GM18517 (cell line): Measurements from ENCODE around the gene MICU1.
"Not testable (repeated sequence)": the region's sequence is repeated elsewhere in the genome, so short reads cannot be mapped to it uniquely, and the experiment has no call there.

Experiments used
- ATAC-seq: cut with Tn5 transposase; IDR thresholded peaks from one replicate; pipeline ENCODE4 v1.9.1; 2021; ENCODE audit warnings: mild to moderate bottlenecking, moderate library complexity; ENCODE audit not compliant: unreplicated experiment

MICU1 gene

DNA sequence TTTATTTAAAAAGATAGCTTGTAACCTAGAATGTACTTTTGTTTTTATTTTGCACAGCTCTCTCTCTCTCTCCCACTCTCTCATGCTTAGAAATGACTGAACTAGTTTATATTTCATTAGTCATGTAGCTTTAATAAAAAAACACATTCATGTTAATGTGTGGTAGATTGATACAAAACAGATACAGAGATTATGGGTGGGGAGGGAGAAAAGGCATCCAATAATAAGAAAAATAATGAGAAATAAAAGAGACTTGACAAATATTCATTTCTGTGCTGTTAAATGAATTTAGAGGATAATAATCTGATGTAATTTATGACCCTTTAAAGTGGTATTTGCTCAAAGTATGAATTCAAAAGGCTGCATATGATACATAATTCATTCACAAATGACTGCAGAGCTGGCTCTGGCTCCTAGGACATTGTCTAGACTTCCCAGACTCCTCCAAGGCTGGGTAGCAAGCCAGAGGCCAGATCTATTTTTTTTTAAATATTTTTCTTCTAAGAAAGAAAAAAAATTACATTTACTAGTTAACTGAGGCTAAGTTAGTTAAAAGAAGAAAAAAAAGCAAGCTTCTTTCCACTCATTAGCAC is 165.5 kb downstream of the MICU1 start:
- no peak for ATAC-seq

DNA sequence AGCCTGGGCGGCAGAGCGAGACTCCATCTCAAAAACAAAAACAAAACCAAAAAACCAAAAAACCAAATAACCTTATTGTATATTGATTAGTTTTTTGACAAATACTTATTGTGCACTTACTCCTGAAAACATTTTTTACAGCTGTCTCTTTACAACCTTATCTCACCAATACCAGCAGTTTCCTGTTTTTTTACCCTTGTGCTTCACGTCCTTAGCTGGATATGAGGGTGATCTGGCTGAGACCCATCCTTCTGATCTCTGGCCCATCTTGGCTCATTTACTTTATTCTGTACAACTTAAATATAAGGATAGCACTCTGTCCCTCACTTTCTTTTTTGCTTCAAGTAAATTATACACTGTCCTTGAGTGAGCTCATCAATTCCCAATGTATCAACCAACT is 166.6 kb downstream of the MICU1 start:
- no peak for ATAC-seq

DNA sequence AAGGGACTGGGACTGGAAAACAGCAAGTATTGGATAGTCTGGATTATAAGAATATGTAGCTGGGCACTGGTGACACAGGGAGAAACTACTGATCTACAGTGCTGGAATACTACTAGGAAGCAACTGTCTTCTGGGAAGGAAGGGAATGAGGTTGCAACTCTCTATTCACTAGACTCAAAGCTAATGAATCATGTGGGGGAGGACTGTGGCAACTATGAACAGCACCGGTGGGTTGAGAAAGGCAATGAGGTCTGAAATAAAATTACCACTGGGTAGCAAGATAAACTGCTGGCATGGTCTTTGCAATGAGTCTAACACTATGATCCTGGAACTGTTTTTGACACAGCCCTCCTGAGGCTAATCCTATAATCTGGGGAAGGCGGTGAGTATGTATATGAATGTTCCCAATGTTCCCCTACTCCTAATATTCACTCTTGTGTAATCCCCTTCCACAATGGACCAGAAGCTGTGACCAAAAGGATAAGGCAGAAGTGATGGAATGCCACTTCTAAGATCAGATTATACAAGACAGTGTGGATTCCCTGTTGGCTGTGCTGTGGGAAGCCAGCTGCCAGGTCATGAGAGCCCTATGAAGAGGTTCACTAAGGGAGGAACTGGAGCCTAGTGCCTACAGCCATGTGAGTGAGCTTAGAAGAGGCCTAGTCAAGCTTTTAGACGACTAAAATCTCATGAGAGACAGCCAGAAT is 169.8 kb downstream of the MICU1 start:
- no peak for ATAC-seq

DNA sequence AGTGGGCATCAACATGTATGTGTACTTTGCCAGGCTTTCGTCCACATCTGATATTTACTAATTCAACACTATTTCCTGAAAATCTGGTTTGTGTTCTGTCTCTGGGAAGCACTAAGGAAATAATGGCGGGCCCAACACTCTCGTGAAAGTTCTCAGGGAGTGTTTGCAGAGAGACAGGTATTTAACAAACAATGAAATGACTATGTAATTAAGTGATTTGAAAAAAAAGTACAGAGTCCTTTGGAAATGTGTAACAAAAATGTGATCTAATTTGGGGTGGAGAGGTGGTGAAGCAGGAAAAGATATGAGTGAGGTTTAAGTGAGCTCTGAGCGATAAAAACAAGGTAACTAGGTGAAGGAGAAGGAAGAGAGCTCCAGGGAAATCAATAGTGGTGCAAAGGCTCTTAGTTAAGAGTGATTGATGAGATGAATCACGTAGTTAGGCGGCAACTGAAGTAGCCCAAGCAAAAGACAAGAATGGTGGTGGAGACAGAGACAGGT is 175.9 kb downstream of the MICU1 start:
- no peak for ATAC-seq

DNA sequence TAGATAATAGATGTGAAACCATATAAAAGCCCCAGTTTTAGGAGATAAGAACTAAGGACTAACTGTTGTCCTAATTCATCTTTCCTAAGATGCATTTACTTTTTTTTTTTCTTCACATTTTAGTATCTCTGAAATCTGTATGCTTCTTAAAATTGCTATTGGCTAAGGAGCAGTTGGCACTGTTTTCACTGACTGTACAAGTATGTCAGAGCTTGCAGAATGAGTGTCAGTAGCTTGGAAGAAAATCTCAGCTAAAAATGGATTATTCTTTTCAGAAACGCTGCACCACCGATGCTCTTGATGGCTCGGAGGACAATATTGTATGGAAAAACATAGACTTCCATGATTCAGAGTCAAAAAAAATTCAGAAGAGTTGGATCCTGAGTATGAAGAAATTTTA is 180.0 kb downstream of the MICU1 start:
- ATAC-seq = no peak

DNA sequence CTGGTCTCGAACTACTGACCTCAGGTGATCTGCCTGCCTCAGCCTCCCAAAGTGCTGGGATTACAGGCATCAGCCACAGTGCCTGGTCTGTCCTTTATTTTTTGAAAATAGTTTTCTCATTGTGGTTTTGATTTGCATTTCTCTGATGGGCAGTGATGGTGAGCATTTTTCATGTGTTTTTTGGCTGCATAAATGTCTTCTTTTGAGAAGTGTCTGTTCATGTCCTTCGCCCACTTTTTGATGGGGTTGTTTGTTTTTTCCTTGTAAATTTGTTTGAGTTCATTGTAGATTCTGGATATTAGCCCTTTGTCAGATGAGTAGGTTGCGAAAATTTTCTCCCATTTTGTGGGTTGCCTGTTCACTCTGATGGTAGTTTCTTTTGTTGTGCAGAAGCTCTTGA is 182.9 kb downstream of the MICU1 start:
- not testable (repeated sequence) for ATAC-seq

DNA sequence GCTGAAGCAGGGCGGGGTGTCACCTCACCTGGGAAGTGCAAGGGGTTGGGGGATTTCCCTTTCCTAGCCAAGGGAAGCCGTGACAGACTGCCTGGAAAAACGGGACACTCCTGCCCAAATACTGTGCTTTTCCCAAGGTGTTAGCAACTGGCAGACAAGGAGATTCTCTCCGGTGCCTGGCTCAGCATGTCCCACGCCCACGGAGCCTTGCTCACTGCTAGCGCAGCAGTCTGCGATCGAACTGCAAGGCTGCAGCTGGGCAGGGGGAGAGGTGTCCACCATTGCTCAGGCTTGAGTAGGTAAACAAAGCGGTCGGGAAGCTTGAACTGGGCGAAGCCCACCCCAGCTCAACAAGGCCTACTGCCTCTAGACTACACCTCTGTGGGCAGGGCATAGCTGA is 190.3 kb downstream of the MICU1 start:
- ATAC-seq = no peak

DNA sequence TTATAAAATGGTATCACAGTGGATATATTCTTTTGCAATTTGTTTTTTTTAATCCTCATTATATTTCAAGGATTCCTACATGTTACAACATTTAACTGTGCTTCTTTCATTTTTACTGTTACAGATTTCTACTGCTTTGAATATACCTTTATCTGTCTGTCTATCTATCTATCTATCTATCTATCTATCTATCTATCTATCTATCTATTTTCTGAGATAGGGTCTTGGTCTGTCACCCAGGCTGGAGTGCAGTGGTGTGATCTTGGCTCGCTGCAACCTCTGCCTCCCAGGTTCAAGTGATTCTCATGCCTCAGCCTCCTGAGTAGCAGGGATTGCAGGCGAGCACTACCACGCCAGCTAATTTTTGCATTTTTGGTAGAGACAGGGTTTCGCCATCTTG is 194.9 kb downstream of the MICU1 start:
- ATAC-seq = not testable (repeated sequence)

DNA sequence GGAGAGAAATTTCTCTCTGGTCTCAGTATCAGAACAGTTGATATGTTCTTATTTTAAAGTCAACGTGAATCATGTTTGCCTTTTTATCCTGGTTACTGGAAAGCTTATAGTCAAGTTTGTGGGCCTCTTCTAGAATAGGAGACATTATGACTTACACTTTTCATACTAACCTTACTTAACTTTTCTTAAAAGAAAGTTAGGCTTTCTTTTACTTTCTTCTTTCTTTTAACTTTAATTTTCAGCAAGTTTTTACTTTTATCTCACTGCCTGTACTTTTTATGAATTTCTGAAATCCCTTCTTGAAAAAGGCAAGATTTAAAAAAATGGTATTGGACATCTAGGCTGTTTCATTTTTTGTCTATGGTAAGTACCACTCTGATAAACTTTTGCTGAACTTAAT is 195.9 kb downstream of the MICU1 start:
- ATAC-seq = no peak

DNA sequence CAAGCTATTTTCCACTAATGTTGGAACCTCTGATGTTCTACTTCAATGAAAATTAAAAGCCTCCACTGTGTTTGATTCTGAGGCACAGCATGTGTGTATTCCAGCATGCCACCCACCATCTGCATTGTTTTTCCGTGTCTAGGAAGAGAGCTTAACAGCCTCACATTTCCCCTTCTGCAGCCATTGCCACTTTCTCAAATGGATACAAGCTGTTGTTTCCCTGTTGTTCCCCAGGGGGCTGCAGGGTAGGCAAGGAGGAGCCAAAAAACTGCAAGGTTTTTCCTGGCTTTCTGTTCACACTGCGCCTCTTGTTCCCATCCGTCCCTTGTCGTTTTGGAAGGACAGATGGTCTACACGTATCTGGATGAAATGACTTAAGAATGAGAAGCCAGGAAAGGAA is 198.9 kb downstream of the MICU1 start:
- ATAC-seq = no peak

DNA sequence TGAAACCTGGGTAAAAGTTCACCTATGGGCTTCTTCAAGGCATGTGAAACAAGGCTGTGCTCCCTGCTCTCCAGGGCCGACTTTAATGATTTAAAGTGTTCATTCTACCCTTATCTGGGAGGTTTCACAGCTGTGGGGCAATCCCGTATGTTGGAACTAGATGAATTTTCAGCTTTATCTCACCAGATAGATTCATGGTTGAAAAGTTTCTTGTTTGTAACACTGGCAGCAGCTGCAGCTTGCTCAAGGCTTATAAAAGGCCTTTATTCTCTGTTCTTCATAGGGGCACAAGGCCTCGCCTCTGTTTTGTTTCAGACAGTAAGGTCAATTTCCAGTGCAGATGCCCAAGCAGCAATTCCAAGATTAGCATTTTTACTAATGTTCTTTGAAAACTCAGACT is 200.7 kb downstream of the MICU1 start:
- no peak for ATAC-seq

DNA sequence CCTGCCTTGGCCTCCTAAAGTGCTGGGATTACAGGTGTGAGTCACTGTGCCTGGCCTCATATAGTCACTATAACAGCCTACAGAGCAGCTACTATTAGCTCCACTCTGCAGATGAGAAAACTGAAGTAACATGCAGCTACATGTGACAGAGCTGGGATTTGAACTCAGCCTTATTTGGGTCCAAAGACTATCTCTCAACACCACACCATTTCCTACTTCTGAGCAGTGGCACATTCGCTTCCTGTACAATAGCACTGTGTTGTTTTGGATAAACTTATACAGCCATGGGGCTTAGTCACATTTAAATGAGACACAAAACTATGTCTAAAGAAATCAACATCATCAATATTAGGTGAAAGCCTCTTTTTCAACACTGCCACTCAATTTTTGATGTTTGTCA is 201.3 kb downstream of the MICU1 start:
- no peak for ATAC-seq

DNA sequence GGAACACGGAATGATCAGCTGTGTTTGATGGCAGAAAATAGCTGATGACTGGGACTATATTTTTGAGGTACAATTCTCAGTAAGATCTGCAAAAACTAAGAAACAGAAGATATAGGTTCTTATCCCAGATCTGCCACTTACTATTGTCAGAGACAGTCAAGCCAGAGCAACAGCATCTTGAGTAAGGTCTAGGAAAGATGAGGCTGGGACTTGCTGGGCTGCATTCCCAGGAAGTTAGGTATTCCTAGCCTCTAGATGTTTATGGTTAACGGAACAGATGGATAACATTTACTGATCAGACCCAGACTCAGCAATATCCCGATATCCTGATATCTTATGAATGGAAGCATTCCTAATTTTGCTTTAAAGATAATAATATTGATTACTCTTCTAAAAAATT is 202.5 kb downstream of the MICU1 start:
- no peak for ATAC-seq

DNA sequence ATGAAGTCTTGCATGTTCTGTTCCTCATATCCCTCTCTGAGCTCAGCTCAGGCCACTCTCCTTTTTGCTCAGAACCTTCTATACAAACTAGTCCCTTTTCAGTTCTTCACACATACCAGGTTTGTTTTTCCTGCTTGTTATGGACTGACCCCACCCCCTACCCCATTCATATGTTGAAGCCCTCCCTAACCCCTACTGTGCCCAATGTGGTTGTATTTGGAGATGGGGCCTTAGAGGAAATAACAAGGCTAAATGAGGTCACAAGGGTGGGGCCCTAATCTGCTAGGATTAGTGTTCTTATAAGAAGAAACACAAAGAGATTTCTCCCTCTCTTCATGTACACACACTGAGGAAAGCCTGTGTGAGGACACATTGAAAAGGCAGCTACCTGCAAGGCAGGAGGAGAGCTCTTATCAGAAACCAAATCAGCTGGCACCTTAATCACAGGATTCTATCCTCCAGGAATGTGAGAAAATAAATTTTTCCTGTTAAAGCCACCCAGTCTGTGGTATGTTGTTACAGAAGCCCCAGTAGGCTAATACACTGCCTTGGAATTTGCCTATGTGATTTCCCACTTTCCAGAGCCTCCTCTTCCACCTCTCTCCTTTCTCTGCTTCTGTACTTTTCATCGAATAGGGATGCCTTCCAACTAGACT is 203.9 kb downstream of the MICU1 start:
- no peak for ATAC-seq

DNA sequence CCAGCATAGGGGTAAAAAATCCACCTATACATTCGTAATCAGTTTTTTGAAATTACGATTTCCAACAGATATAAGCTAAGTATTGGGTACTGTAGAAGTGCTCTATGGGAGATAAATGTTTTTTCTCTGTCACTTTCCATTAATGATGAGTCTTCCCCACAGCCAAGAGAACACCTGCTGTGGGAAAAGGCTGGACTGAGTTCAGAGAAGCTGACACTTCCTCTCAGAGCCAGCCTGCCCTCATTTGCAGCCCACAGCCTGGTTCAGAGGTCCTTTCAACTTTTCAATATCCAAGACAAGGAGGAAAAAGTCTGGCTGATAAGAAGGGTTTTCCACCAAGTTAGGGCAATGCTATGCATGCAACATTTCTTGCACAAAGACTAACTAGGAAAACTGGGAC is 206.6 kb downstream of the MICU1 start:
- no peak for ATAC-seq

DNA sequence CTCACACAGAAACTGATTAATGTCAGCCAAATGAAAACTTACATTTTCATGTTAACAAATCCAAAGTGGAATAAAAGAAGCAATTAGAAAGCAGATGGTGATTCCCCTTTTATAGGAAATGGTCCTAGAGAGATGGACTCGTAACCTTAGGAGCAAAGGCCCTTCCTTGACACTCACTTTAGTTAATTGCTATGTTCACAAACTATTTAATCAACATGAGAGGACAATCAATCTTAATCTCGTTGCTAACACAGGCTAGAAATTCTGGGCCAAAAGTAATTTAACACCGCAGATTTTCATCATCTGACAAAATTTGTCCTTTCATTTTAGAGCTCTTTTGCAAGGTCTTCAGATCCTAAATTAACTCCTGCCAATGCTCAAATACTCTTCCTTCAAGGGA is 207.2 kb downstream of the MICU1 start:
- ATAC-seq = no peak

DNA sequence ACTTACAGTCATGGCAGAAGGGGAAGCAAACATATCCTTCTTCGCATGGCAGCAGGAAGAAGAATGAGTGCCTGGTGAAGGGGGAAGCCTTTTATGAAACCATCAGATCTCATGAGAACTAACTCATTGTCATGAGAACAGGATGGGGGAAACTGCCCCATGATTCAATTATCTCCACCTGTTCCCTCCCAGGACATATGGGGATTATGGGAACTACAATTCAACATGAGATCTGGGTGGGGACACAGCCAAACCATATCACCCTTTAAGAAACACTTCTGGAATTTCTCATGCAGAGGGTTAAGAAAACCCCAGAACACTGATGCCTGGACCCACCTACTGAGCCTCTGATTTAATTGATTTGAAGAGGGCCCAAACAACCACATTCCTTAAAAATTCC is 207.9 kb downstream of the MICU1 start:
- no peak for ATAC-seq

DNA sequence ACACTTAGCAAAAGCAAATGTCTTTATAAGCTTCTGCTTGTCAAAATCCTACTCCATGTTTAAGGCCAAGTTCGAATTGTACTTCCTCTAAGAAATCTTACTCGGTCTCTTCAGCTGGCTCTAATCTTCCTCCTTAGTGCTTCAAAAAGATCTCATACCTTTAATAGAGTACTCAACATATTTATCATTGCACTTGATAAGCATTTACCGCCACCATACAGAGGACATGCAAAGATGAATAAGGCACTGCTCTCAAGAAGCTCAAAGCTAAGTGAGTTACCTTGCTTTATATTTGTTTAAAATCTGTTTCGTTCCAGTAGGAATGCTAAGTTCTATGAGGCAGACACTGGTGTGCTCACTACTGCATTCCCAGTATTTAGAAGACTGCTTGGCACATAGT is 209.2 kb downstream of the MICU1 start:
- ATAC-seq = no peak

DNA sequence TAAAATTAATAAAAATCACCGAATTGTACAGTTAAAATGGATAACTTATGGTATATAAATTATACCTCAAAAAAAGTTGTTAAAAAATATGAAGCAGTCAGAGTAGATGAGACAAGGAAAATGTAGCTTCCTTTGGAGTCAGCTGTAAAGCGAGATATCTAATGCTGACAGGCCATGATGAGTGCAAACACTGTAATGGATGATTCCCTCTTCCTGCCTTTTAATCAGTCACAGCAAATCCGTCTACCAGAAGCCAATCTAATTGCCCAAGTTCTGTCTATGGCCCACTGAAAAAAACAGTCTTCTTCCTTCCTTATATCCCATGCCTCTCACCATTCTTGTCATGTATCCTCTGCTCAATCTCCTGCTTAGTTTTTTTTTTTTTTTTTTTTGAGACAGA is 211.2 kb downstream of the MICU1 start:
- no peak for ATAC-seq

DNA sequence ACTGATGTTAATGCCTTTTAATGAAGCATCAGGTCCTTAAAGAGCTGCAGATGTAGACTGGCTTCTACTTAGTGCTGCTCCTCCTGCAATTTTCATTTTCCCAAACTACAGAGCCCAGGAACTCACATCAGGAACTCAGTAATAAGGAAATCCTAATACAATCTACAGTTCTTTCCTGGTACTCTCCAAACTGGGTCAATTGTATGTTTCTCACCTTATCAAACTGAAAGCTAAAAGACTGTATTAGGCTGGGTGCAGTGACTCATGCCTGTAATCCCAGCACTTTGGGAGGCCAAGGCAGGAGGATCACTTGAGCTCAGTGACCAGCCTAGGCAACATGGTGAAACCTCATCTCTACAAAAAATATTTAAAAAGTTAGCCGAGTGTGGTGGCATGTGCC is 216.7 kb downstream of the MICU1 start:
- ATAC-seq = no peak

DNA sequence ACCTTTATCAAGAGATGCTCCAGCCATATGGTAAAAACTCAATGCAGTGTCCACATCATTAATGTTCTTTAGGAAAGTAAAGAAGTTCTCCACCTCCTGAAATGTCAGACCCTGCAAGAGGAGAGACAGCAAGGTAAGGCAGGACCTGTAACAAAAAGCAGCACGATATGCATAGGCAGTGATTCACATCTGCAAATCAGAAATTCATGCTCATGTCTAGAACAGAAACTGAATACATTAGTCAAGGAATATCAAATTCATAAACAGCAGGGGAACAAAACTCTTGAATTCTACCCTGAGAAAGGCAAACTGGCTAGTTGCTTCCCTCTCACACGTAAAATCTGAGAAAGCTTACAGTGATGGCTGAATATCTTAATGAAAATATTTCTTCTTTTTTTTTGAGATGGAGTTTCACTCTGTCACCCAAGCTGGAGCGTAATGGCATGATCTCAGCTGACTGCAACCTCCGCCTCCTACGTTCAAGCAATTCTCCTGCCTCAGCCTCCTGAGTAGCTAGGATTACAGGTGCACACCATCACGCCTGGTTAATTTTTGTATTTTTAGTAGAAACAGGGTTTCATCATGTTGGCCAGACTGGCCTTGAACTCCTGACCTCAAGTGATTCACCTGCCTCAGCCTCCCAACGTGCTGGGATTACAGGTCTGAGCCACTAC is 217.8 kb downstream of the MICU1 start:
- ATAC-seq = no peak

DNA sequence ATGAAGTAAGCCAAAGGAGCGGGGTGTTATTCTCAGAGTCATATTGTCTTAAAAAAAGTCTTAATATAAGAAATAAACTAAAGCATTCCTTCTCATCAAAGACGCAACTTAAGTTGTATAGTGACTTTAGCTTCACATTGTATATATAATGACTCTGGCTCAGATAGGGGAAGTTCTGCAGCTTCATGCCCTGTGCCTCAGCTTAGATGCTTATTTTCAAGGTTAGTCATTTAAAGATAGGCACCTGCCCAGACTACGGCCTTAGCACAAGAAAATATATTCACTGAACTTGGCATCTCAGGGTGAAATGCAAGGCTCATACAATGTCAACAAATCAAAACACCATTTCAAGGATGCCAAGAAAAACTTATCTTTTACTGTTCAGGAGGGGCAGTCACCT is 218.4 kb downstream of the MICU1 start:
- no peak for ATAC-seq
